K562 (cell line): Measurements from ENCODE around the gene ADCY5. TPM values are rescaled to one million over a fixed set of nuclear protein-coding genes. Genes with fewer than 3 reads are reported as not detected.

Source experiments
- ATAC-seq: fragments of 200-7000 bp; cut with Tn5 transposase; 3 replicates; pipeline ENCODE4 v1.9.1; 2020; ENCODE audit warnings: moderate library complexity
- BruUV-seq: library from RNA; stranded (reverse); fragments of 400-500 nt; replicated peaks from 2 replicates; lab custom pipeline; 2021; lab: Mats Ljungman, UMichigan
- CTCF ChIA-PET: fragments of 300-600 bp; formaldehyde crosslinking; extraction: SDS; loops from one replicate; lab custom pipeline; 2021; ENCODE audit warnings: low intra/inter-chr PET ratio; lab: Yijun Ruan, JAX
- POLR2A ChIA-PET: fragments of 300-600, 350-650 bp; sonication (Branson Sonifier 250); formaldehyde crosslinking; extraction: SDS; loops from one replicate; lab custom pipeline; 2021; ENCODE audit warnings: antibody characterized with exemption, inconsistent platforms; lab: Yijun Ruan, JAX
- DNase-seq, 4 experiments: peaks; one replicate each; pipeline versions ENCODE4 v3.0.0 to v3.0.0-alpha.2; 2011 to 2018; ENCODE audit warnings: low spot score in 3 of 4, mixed read lengths in 3 of 4; ENCODE audit errors: extremely low read depth in 1 of 4
- FAIRE-seq: peaks from 2 replicates; lab custom pipeline; 2011; peaks lifted over from hg19 to GRCh38; lab: Jason Lieb, UNC
- H2AFZ ChIP-seq: 2 replicates; pipeline ENCODE4 v1.6.0; 2011; ENCODE audit warnings: low read depth, low read length, control low read depth, inconsistent platforms
- H3K27ac ChIP-seq: fragments of 200-600 bp; 3 replicates; pipeline ENCODE4 v1.8.0; 2011; ENCODE audit warnings: low read depth, mild to moderate bottlenecking, control low read depth, inconsistent platforms, low read length, moderate library complexity, mixed read lengths; ENCODE audit errors: extremely low read depth
- H3K27me3 ChIP-seq, 2 experiments: fragments of 300-600 bp in 1 of 2; 2 replicates in 1 of 2; 3 replicates in 1 of 2; pipeline versions ENCODE4 v1.6.0 to v1.8.0; 2011; ENCODE audit warnings: inconsistent platforms in 2 of 2, low read length in 2 of 2, mild to moderate bottlenecking in 1 of 2, mixed read lengths in 1 of 2, moderate library complexity in 1 of 2; ENCODE audit not compliant: control insufficient read depth in 2 of 2, insufficient read depth in 2 of 2
- H3K36me3 ChIP-seq: fragments of 300-600 bp; 3 replicates; pipeline ENCODE4 v1.8.0; 2011; ENCODE audit warnings: mild to moderate bottlenecking, low read length, inconsistent platforms; ENCODE audit not compliant: control insufficient read depth, insufficient read depth
- H3K4me1 ChIP-seq, 2 experiments: fragments of 200-600 bp in 1 of 2; replicated peaks in 1 of 2; 2 replicates in 1 of 2; 3 replicates in 1 of 2; pipeline versions ENCODE4 v1.5.1 to v1.8.0; 2011; ENCODE audit warnings: inconsistent platforms in 2 of 2, low read length in 2 of 2, mild to moderate bottlenecking in 1 of 2, mixed read lengths in 1 of 2, moderate library complexity in 1 of 2; ENCODE audit not compliant: control insufficient read depth in 2 of 2, insufficient read depth in 2 of 2
- H3K4me2 ChIP-seq: 2 replicates; pipeline ENCODE4 v1.6.1; 2011; ENCODE audit warnings: low read length, control low read depth, inconsistent platforms, mixed read lengths; ENCODE audit not compliant: insufficient read depth
- H3K4me3 ChIP-seq: fragments of 200-600 bp; sonication (generic), shearing (Covaris generic); 2 replicates; pipeline ENCODE4 v1.5.1; 2016; ENCODE audit warnings: control low read depth, inconsistent platforms
- H3K79me2 ChIP-seq: fragments of 200-600 bp; 3 replicates; pipeline ENCODE4 v1.8.0; 2011; ENCODE audit warnings: low read length, inconsistent platforms; ENCODE audit not compliant: control insufficient read depth, insufficient read depth
- H3K9ac ChIP-seq, 2 experiments: 2 replicates each; pipeline versions ENCODE4 v1.6.0 to v1.6.1; 2011; ENCODE audit warnings: low read depth in 2 of 2, low read length in 2 of 2, control low read depth in 1 of 2, inconsistent platforms in 1 of 2, mild to moderate bottlenecking in 1 of 2, mixed read lengths in 1 of 2; ENCODE audit not compliant: insufficient read depth in 1 of 2
- H3K9me1 ChIP-seq: one replicate; pipeline ENCODE4 v1.6.0; 2011; ENCODE audit warnings: inconsistent platforms, mild to moderate bottlenecking, low read length, moderate library complexity; ENCODE audit not compliant: control insufficient read depth, insufficient read depth
- H3K9me3 ChIP-seq: replicated peaks from 2 replicates; pipeline ENCODE4 v1.5.1; 2011; ENCODE audit warnings: low read depth, low read length, inconsistent platforms; ENCODE audit not compliant: control insufficient read depth, insufficient read depth
- H4K20me1 ChIP-seq: replicated peaks from 2 replicates; pipeline ENCODE4 v1.6.1; 2011; ENCODE audit warnings: low read length, inconsistent platforms, mixed read lengths; ENCODE audit not compliant: control insufficient read depth, insufficient read depth
- ARHGAP35 ChIP-seq: fragments of 450-650 bp; IDR thresholded peaks from 2 replicates; pipeline ENCODE4 v1.6.1; 2018; ENCODE audit not compliant: partially characterized antibody
- DLX4 ChIP-seq: fragments of 250-450 bp; sonication (Bioruptor Pico); IDR thresholded peaks from 2 replicates; pipeline ENCODE4 v1.6.1; 2021; ENCODE audit warnings: mild to moderate bottlenecking
- HOMEZ ChIP-seq: fragments of 250-450 bp; sonication (Bioruptor Pico); IDR thresholded peaks from 2 replicates; pipeline ENCODE4 v1.4.0; 2020; ENCODE audit warnings: mild to moderate bottlenecking, moderate library complexity
- HSF4 ChIP-seq: fragments of 250-450 bp; sonication (Bioruptor Pico); IDR thresholded peaks from 2 replicates; pipeline ENCODE4 v2.1.2; 2022; ENCODE audit warnings: mild to moderate bottlenecking, moderate library complexity, borderline replicate concordance
- NEUROD1 ChIP-seq: fragments of 150-350 bp; IDR thresholded peaks from 2 replicates; pipeline ENCODE4 v1.6.1; 2014; ENCODE audit warnings: borderline replicate concordance, low read length, low read depth; ENCODE audit not compliant: partially characterized antibody
- PPARD ChIP-seq: fragments of 250-450 bp; sonication (Bioruptor Pico); IDR thresholded peaks from 2 replicates; pipeline ENCODE4 v1.8.0; 2022; ENCODE audit warnings: inconsistent platforms, mild to moderate bottlenecking, moderate library complexity
- RBBP5 ChIP-seq: fragments of 200-600 bp; sonication (generic); IDR thresholded peaks from 2 replicates; pipeline ENCODE4 v1.6.1; 2012; ENCODE audit warnings: borderline replicate concordance, mild to moderate bottlenecking, low read length, control low read depth, inconsistent platforms; ENCODE audit not compliant: insufficient read depth, poor library complexity, severe bottlenecking
- SMARCA4 ChIP-seq: fragments of 450-650 bp; IDR thresholded peaks from 2 replicates; pipeline ENCODE4 v1.6.1; 2016
- SRSF9 ChIP-seq: fragments of 200-400 bp; formaldehyde crosslinking; IDR thresholded peaks from 2 replicates; pipeline ENCODE4 v1.6.1; 2017; ENCODE audit warnings: low read depth, low read length, borderline replicate concordance
- STAT6 ChIP-seq: sonication (generic); formaldehyde crosslinking; IDR thresholded peaks from 2 replicates; pipeline ENCODE4 v1.8.1; 2023; ENCODE audit warnings: mild to moderate bottlenecking, missing genetic modification reagents
- TAL1 ChIP-seq: fragments of 450-650 bp; IDR thresholded peaks from 2 replicates; pipeline ENCODE4 v1.6.1; 2016; ENCODE audit warnings: mild to moderate bottlenecking
- ZBTB34 ChIP-seq: fragments of 250-450 bp; sonication (Bioruptor Pico); IDR thresholded peaks from 2 replicates; pipeline ENCODE4 v1.8.0; 2021; ENCODE audit warnings: mild to moderate bottlenecking, moderate library complexity
- ZC3H8 ChIP-seq: fragments of 450-650 bp; IDR thresholded peaks from 2 replicates; pipeline ENCODE4 v1.6.1; 2017
- WGBS: fragments of 100-300 bp; shearing (Covaris generic); methylation state at CpG from one replicate; pipeline ENCODE4 v1.1.6; 2016; ENCODE audit warnings: low coverage, mixed read lengths; ENCODE audit not compliant: insufficient coverage; ENCODE audit errors: missing lambda C conversion rate; 5-methylcytosine and 5-hydroxymethylcytosine counted together
- in situ Hi-C: fragments of 300-500 bp; cut with MboI; formaldehyde crosslinking; loops from 4 replicates; pipeline ENCODE4 v1.15.0; 2018; ENCODE audit warnings: inconsistent platforms, mixed read lengths
- intact Hi-C: fragments of 100-400 bp; cut with micrococcal nuclease; formaldehyde crosslinking; loops from 2 replicates; pipeline ENCODE4 v1.14.2; 2022
- polyA plus RNA-seq, 8 experiments: library from polyadenylated mRNA; depleted of rRNA in 4 of 8; stranded (reverse) in 5 of 8; unstranded in 3 of 8; fragments of >200 nt; fragmentation: Nextera tagmentation in 2 of 8; fragmentation: Illumina TruSeq in 1 of 8; extraction: Ambion mirVana in 2 of 8; extraction: Trizol in 1 of 8; gene quantifications; 2 replicates each; pipeline versions ENCODE4 v1.2.1 to v1.2.3, GENCODE V29; 2011 to 2014; ENCODE audit warnings: inconsistent platforms in 1 of 8, missing spikeins in 1 of 8
- total RNA-seq, 7 experiments: library from RNA; depleted of rRNA in 6 of 7; stranded (reverse); fragments of >200 nt in 6 of 7; fragmentation: Illumina TruSeq in 2 of 7; extraction: Trizol in 2 of 7; gene quantifications; 2 replicates each; pipeline versions ENCODE4 v1.2.1 to v1.2.3, GENCODE V29; 2011 to 2021; ENCODE audit warnings: low replicate concordance in 1 of 7
- TF ChIP-seq, protein P1 (sequence below): fragments of 250-450 bp; sonication (Bioruptor Pico); IDR thresholded peaks from 2 replicates; pipeline ENCODE4 v1.8.0; 2022; ENCODE audit warnings: moderate library complexity, mild to moderate bottlenecking, inconsistent platforms

Gene ADCY5
- total and polyA plus RNA-seq, 9 of the 15 experiments (the other 6 are each of a cell fraction or from before 2014, with no cell fraction given): under 0.01 TPM; not detected in 8

- TF ChIP-seq, protein P1, sequence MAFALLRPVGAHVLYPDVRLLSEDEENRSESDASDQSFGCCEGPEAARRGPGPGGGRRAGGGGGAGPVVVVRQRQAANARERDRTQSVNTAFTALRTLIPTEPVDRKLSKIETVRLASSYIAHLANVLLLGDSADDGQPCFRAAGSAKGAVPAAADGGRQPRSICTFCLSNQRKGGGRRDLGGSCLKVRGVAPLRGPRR (CRISPR knock-in tag): no peak
- TF ChIP-seq HSF4 (no peak), SRSF9 (no peak), SMARCA4 (no peak)
These were observed 97.9 kb downstream of the ADCY5 start (continued) for GRCh38 chr3:123350971-123351370.

GRCh38 chr3:123349566-123350435 is 99.1 kb downstream of the ADCY5 start:
- Histone ChIP-seq H3K9me1 (no peaks in the 10 kb centered on the region), H3K36me3 (no peaks in the 10 kb centered on the region), H4K20me1 (no peaks in the 10 kb centered on the region), H3K4me1 (no peaks in the 10 kb centered on the region; a peak in 1 of 5 replicates), H3K27ac (no peak overlapping the region), H3K9ac (no peak overlapping the region), H3K4me2 (no peak overlapping the region), H3K4me3 (no peak overlapping the region), H3K9me3 (no peaks in the 10 kb centered on the region), H2AFZ (no peak overlapping the region), H3K27me3 (peaks cover 0 to 74% of the 10 kb centered on the region in 2 experiments; a peak in 2 of 5 replicates), H3K79me2 (no peaks in the 10 kb centered on the region)
- no TSS peak for BruUV-seq
- DNase-seq (no peak), FAIRE-seq (no peak), ATAC-seq (no peak)
- 0% methylated on average over 13 of the region's 15 CpGs for WGBS
- in situ Hi-C loops (no loop called here), intact Hi-C loops (no loop called here)
- ChIA-PET CTCF (no interaction called here), POLR2A (no interaction called here)
- TF ChIP-seq STAT6 (no peak), ARHGAP35 (no peak), TAL1 (no peak), HOMEZ (no peak), PPARD (no peak), ZBTB34 (CRISPR knock-in tag) (no peak), RBBP5 (no peak), DLX4 (no peak), ZC3H8 (no peak), NEUROD1 (no peak)
